Measurements from ENCODE around the gene STK26.
"Not testable (repeated sequence)": the region's sequence is repeated elsewhere in the genome, so short reads cannot be mapped to it uniquely, and the experiment has no call there.

Gene STK26

GRCh38 chrX:132092439-132093065 lies 69.5 kb downstream of the STK26 start:
- ATAC-seq (replicated peaks) (peak; percentile 74 to 80), DNase-seq (peak; percentile 11)
- Mint-ChIP-seq H3K27ac (no peak overlapping the region), H3K27me3 (peaks cover 0 to 8% of the 10 kb centered on the region in 2 donors), H3K36me3 (no peaks in the 10 kb centered on the region), H3K4me3 (no peak overlapping the region), H3K4me1 (no peaks in the 10 kb centered on the region), H3K9me3 (no peaks in the 10 kb centered on the region)

DNA sequence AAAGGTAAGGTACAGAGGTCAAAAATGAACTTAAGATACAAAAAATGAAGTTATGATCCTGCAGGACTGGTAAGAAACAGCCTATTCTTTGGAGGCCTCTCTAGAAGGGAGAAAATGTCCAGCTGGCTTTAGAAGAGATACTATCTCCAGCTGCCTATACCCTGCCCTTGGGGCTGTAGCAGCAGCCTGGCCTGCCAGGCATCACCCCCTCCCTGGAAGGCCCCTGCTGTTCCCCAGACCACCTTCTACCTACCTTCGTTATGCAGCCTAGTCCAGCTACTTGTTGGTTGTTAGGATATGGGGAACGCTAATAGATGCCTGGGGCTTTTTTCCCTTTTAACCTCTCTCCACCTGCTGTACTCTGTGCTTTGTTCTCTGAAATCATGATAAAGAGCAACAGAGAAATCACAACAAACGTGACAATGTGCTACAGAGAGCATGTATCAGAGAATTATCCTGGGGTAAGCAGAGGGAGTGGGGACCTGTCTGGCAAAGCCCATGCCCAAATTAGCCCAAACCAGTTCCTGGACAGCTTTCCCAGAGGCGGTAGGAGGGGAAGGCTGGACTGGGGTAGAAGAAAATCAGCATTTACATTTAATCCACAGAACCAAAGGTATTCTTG lies 70.2 kb downstream of the STK26 start:
- Mint-ChIP-seq H3K27me3 (peaks cover 0 to 7% of the 10 kb centered on the region in 2 donors), H3K4me3 (no peak overlapping the region), H3K27ac (no peak overlapping the region), H3K4me1 (no peaks in the 10 kb centered on the region), H3K9me3 (no peaks in the 10 kb centered on the region), H3K36me3 (no peaks in the 10 kb centered on the region)
- DNase-seq (no peak), ATAC-seq (replicated peaks) (no peak)

GRCh38 chrX:132094164-132094563 lies 71.1 kb downstream of the STK26 start:
- H3K27ac Mint-ChIP-seq, result no peak overlapping the region

DNA sequence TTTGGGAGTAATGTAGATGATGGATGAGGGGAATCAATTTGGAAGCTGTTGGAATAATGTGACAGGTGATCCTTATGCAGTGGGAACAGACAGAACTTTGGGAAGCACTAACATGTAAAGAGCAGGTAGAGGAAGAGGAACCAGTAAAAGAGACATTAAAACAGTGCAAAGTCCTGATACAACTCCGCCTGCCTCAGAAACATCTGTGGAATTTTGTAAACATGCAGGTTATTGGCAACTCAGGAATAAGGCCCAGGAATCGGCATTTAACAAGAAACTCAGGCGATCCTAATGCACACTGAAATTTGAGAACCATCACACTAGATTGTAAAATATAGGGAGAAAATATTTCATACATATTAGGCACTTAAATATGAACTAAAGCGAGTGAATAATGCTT lies 75.6 kb downstream of the STK26 start:
- H3K27ac Mint-ChIP-seq; H3K9me3 Mint-ChIP-seq; DNase-seq; ATAC-seq (replicated peaks); H3K4me3 Mint-ChIP-seq; H3K36me3 Mint-ChIP-seq; H3K4me1 Mint-ChIP-seq: not testable (repeated sequence)
- H3K27me3 Mint-ChIP-seq, result peaks cover 0 to 10% of the 10 kb centered on the region in 2 donors

More at GRCh38 chrX:132094164-132094563, 71.1 kb downstream of the STK26 start:
- peaks cover 0 to 10% of the 10 kb centered on the region in 2 donors for H3K27me3 Mint-ChIP-seq
- DNase-seq, result no peak
- ATAC-seq (replicated peaks), result no peak
- H3K9me3 Mint-ChIP-seq, result no peaks in the 10 kb centered on the region
- no peak overlapping the region for H3K4me3 Mint-ChIP-seq
- H3K36me3 Mint-ChIP-seq, result no peaks in the 10 kb centered on the region
- H3K4me1 Mint-ChIP-seq, result no peaks in the 10 kb centered on the region

- no peak for DNase-seq
- ATAC-seq (replicated peaks), result no peak
- peaks cover 0 to 10% of the 10 kb centered on the region in 2 donors for H3K27me3 Mint-ChIP-seq
These were observed 78.1 kb downstream of the STK26 start for GRCh38 chrX:132101206-132101605.

GRCh38 chrX:132101799-132102198 lies 78.7 kb downstream of the STK26 start:
- peaks cover 0 to 10% of the 10 kb centered on the region in 2 donors for H3K27me3 Mint-ChIP-seq
- ATAC-seq (replicated peaks) (no peak), DNase-seq (no peak)
- no peak overlapping the region for H3K27ac Mint-ChIP-seq
- H3K9me3 Mint-ChIP-seq, result no peaks in the 10 kb centered on the region
- no peak overlapping the region for H3K4me3 Mint-ChIP-seq
- no peaks in the 10 kb centered on the region for H3K36me3 Mint-ChIP-seq
- H3K4me1 Mint-ChIP-seq, result no peaks in the 10 kb centered on the region

More at GRCh38 chrX:132101206-132101605, 78.1 kb downstream of the STK26 start:
- Mint-ChIP-seq H3K36me3 (no peaks in the 10 kb centered on the region), H3K27ac (no peak overlapping the region), H3K9me3 (no peaks in the 10 kb centered on the region), H3K4me3 (no peak overlapping the region), H3K4me1 (no peaks in the 10 kb centered on the region)

- Mint-ChIP-seq H3K9me3 (no peaks in the 10 kb centered on the region), H3K4me1 (no peaks in the 10 kb centered on the region), H3K27ac (no peak overlapping the region), H3K27me3 (no peaks in the 10 kb centered on the region), H3K36me3 (no peaks in the 10 kb centered on the region), H3K4me3 (no peak overlapping the region)
- ATAC-seq (replicated peaks) (no peak), DNase-seq (no peak)
These were observed 84.2 kb downstream of the STK26 start for GRCh38 chrX:132107291-132107690.

GRCh38 chrX:132114607-132115006 lies 91.5 kb downstream of the STK26 start:
- no peak for DNase-seq
- Mint-ChIP-seq H3K4me1 (no peaks in the 10 kb centered on the region), H3K9me3 (no peaks in the 10 kb centered on the region), H3K27me3 (peaks cover 0 to 13% of the 10 kb centered on the region in 2 donors), H3K36me3 (no peaks in the 10 kb centered on the region), H3K27ac (no peak overlapping the region), H3K4me3 (no peak overlapping the region)
- no peak for ATAC-seq (replicated peaks)

- Mint-ChIP-seq H3K4me3 (no peak overlapping the region), H3K36me3 (no peaks in the 10 kb centered on the region), H3K27me3 (peaks cover 0 to 19% of the 10 kb centered on the region in 2 donors), H3K27ac (no peak overlapping the region), H3K4me1 (no peaks in the 10 kb centered on the region), H3K9me3 (no peaks in the 10 kb centered on the region)
- ATAC-seq (replicated peaks), result no peak
- DNase-seq, result no peak
These were observed 92.7 kb downstream of the STK26 start for GRCh38 chrX:132115792-132116191.

GRCh38 chrX:132118358-132118757 lies 95.3 kb downstream of the STK26 start:
- Mint-ChIP-seq H3K27me3 (peaks cover 0 to 19% of the 10 kb centered on the region in 2 donors), H3K4me3 (no peak overlapping the region), H3K36me3 (no peaks in the 10 kb centered on the region), H3K9me3 (no peaks in the 10 kb centered on the region), H3K27ac (no peak overlapping the region), H3K4me1 (no peaks in the 10 kb centered on the region)
- DNase-seq, result no peak
- ATAC-seq (replicated peaks), result no peak

GRCh38 chrX:132119283-132119682 lies 96.2 kb downstream of the STK26 start:
- Mint-ChIP-seq H3K36me3 (no peaks in the 10 kb centered on the region), H3K27me3 (peaks cover 0 to 14% of the 10 kb centered on the region in 2 donors), H3K4me1 (no peaks in the 10 kb centered on the region), H3K27ac (no peak overlapping the region), H3K4me3 (no peak overlapping the region), H3K9me3 (no peaks in the 10 kb centered on the region)
- DNase-seq (no peak), ATAC-seq (replicated peaks) (no peak)

GRCh38 chrX:132119821-132120515 lies 96.9 kb downstream of the STK26 start:
- DNase-seq, result no peak
- no peaks in the 10 kb centered on the region for H3K36me3 Mint-ChIP-seq
- H3K9me3 Mint-ChIP-seq, result no peaks in the 10 kb centered on the region
- H3K4me3 Mint-ChIP-seq, result no peak overlapping the region
- H3K27ac Mint-ChIP-seq, result no peak overlapping the region
- H3K27me3 Mint-ChIP-seq, result peaks cover 0 to 14% of the 10 kb centered on the region in 2 donors
- H3K4me1 Mint-ChIP-seq, result no peaks in the 10 kb centered on the region
- no peak for ATAC-seq (replicated peaks)

DNA sequence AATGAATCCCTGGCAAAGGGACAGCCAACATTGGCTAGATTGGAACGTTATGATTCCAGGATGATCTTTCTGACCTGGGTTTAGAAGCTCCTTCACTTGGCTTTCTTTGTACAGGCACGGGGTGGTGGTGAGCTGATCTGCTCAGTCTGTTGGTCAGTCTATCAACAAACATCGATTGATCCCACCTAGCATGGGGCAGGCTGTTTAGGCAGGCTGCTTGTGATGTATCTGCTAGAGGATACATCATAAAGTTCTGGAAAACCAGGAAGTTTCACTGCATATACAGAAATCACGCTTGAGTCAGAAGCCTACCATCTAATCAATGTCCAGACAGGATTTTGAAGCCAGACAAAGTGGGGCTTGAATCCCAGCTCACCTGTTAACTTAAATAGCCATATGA lies 97.8 kb downstream of the STK26 start:
- DNase-seq (no peak), ATAC-seq (replicated peaks) (no peak)
- peaks cover 0 to 14% of the 10 kb centered on the region in 2 donors for H3K27me3 Mint-ChIP-seq
- no peak overlapping the region for H3K27ac Mint-ChIP-seq
- no peak overlapping the region for H3K4me3 Mint-ChIP-seq
- H3K36me3 Mint-ChIP-seq, result no peaks in the 10 kb centered on the region
- H3K4me1 Mint-ChIP-seq, result no peaks in the 10 kb centered on the region
- no peaks in the 10 kb centered on the region for H3K9me3 Mint-ChIP-seq

All from stimulated activated naive B cell treated with anti-CD40 and anti-IgM and Interleukin-4, amounts not matched to agents 10 μg/mL and 1 μg/mL and 100 μg/mL, for 72 hours (primary cell).